Hematopoietic multipotent progenitor cell treated with erythropoietin and hydrocortisone succinate and interleukin-3 and kit ligand, for 6 days (in vitro differentiated cells): Measurements from ENCODE around the gene SEC23A.
"Not testable (repeated sequence)": the region's sequence is repeated elsewhere in the genome, so short reads cannot be mapped to it uniquely, and the experiment has no call there.

ENCODE experiments used
- DNase-seq: peaks from one replicate; pipeline ENCODE4 v3.0.0-alpha.2; 2015

SEC23A gene

GRCh38 chr14:39102969-39103957, at the start of gene SEC23A:
Gene SEC23A (minus strand): TSS chr14:39103235. CDS start chr14:39096118, 7,117 bp downstream.
- DNase-seq: peak; percentile 91

DNA sequence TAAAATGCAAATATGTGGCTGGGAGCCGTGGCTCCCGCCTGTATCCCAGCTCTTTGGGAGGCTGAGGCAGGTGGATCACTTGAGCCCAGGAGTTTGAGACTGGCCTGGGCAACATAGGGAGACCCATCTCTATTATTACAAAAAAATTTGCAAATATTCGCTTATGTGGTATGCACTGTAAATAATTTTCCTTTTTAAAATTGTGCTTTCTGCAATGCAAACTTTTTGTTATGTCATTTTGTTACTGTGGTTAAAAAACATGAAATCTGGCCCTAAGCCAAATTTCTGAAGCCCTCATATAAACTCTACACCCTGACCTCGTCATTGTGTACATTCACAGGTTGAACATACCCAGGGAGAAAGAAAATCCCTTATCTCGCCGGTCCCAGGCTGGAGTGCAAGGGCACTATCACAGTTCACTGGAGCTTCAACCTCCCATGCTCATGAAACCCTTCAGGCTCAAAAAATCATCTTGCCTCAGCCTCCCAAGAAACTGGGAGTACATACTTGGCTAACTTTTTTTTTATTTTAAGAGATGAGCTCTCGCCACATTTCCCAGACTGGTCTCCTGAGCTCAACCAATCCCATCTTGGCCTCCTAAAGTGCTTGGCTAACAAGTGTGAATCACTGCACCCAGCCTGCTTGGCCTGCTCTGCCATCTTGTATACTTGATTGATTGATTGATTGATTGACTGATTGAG, 42.4 kb upstream of the SEC23A start:
- DNase-seq: peak; percentile 97

DNA sequence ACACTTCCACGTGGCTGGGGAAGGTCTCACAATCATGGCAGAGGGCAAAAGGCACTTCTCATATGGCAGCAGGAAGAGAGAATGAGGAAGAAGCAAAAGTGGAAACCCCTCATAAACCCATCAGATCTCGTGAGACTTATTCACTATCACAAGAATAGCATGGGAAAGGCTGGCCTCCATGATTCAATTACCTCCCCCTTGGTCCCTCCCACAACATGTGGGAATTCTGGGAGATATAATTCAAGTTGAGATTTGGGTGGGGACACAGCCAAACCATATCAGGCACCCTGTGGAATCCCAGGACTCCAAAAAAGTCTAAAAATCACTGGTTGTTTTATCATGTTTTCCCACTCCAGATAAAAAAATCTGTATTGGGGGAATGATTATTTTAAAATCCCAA, 40.2 kb upstream of the SEC23A start:
- not testable (repeated sequence) for DNase-seq

DNA sequence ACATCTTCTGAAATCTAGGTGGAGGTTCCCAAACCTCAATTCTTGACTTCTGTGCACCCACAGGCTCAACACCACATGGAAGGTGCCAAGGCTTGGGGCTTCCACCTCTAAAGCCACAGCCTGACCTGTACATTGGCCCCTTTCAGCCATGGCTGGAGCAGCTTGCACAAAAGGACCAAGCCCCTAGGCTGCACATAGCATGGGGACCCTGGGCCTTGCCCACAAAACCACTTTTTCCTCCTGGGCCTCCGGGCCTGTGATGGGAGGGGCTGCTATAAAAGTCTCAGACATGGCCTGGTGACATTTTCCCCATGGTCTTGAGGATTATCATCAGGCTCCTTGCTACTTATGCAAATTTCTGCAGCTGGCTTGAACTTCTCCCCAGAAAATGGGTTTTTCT, 38.6 kb upstream of the SEC23A start:
- DNase-seq: not testable (repeated sequence)

GRCh38 chr14:39140170-39140569, 37.1 kb upstream of the SEC23A start:
- no peak for DNase-seq

DNA sequence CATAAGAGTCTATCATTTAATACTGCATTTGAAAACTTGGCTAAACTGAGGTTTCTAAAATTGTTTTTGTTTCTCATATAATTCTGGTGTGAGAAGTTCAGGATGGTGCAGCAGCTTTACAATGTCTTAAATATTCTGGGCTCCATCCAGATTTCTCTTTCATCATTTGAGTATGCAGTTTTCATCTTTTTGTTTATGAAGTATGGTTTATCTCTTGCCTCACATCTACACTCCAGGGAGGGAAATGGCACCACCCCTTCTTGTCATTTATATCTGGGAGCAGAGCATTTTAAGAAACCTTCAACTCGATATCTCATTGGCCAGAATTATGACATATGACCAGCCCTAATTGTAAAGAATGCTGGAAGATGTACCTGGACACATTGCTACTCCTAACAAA, 35.4 kb upstream of the SEC23A start:
- DNase-seq: no peak

- not testable (repeated sequence) for DNase-seq
Observed at GRCh38 chr14:39137835-39138234, 34.8 kb upstream of the SEC23A start.

DNA sequence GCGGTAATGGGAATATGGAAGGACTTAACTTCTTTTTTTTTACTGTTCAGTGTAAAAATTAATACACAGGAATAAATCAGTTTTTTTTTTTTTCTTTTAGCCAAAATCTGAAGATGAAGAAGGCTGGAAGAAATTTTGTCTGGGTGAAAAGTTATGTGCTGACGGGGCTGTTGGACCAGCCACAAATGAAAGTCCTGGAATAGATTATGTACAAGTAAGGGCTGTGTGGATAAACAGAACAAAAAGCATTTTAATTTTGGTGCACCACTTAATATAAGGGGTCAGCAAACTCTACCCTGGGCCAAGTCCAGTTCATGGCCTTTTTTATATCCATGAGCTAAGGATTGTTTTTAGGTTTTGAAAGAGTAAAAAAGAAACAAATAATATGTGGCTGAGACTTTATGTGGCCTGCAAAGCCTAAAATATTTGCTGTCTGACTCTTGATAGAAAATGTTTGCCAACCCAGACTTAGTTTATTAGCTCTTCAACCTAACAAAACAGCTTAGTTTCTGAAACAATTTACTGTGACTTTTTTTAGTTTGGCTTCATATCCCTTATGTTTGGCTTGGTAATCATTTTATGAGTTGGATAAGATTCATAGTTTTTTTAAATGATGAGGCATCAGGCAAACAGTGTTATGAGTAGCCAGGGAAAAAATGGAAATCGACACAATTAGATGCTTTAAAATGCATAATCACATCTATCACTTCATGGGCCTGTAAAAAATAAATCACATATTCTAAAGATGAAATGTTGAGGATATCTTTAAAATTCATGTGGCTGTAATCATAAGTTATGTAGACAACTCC, 19.5 kb upstream of the SEC23A start:
- no peak for DNase-seq

- peak; percentile 99 for DNase-seq
Observed at GRCh38 chr14:39114073-39114838, 11.2 kb upstream of the SEC23A start, which contains the start of gene GEMIN2. Gene GEMIN2 (plus strand): TSS chr14:39114323. CDS start chr14:39114339, 16 bp downstream.

DNA sequence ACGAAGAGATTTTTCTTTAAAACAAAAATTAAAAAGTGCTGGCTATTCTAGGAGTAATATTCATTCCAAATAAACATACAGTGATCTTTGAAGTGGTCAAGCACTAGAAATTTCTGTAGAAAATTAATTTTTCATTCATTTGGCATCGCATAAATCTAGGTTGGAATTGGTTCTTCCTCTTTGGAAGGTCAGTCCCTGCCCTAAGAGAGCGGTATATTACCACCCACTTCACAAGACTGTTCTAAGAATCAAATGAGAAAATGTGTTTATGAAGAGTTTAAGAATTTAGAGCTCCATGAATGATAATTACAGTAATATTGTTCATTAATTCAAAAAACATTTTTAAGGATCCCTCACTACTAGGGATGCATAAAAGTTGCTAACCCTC, 10.6 kb upstream of the SEC23A start:
- DNase-seq: no peak

DNA sequence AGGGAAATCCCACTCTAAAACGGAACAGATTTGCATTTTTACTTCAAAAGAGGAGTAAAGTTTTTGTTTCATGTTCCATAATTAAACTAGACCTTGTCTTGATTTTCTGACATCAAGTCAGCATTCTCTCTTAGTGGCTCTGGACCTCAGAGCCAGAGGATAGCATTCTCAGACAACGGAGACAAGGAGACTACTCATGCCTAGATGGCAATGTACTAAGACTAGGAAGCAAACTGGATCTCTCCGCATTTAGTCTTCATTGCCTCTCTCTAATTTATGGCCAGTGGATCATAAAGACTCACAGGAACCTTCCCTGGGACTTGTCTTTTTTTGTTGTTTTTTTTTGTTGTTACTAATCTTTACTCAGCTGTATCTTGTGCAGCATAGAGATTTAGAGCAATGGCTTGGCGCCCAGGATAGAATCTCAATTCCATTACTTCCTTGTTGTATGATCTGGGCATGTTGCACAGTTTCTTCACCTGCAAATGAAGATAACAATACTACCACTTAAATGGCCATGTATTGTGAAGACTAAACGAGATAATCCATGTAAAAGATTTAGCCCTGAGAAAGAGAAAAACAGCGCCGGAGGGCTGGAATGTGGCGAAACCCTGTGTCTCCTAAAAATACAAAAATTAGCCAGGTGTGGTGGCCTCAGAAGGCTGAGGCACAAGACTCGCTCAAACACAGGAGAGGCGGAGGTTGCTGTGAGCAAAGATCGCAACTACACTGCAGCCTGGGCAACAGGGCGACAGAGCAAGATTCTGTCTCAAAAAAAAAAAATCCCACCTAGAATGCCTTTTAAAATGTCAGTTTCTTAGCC, 7.1 kb upstream of the SEC23A start:
- DNase-seq: peak; percentile 18

GRCh38 chr14:39108791-39109190, 5.8 kb upstream of the SEC23A start:
- DNase-seq: no peak

DNA sequence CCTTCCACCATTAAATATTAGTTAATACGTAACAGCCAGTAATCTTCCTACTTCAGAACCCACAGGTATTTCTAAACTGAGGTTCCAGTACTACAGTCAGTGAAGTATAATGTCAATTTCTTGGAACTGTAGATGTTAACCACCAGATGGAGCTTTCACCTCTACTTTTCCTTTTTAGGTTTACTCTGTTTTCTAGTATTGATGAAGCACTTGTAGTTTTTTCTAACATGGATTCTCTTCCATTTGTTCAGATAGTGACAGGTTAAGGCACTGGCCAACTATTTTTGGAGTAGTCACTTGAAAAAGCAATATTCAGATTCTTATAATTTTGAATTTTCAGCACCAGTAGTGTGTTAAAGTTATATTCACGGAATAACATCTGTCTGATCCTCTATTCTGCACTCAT, 4.6 kb upstream of the SEC23A start:
- DNase-seq: peak; percentile 83

DNA sequence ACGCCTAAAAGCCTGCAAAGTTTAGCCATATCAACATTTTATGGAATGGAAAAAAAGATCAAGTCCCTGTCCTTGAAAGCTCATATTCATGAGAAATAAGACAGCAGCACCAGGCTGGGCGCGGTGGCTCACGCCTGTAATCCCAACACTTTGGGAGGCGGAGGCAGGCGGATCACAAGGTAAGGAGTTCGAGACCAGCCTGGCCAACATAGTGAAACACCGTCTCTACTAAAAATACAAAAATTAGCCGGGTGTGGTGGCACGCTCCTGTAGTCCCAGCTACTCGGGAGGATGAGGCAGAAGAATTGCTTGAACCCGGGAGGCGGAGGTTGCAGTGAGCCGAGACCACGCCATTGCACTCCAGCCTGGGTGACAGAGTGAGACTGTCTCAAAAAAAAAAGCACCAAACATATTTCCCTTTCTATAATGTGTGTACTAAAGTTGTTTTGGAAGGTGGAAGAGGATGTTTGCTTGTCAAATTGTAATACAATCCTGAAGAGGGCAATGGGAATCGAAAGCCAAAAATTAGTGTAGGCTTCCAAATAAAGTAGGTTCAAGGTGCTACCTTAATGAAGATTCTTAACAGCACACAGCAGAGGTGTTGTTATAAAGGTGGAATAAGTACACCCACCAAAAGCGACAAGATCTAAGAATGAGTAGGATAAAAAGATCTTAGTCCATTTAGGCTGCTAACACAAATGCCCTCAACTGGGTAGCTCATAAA, 1.2 kb upstream of the SEC23A start:
- DNase-seq: not testable (repeated sequence)

DNA sequence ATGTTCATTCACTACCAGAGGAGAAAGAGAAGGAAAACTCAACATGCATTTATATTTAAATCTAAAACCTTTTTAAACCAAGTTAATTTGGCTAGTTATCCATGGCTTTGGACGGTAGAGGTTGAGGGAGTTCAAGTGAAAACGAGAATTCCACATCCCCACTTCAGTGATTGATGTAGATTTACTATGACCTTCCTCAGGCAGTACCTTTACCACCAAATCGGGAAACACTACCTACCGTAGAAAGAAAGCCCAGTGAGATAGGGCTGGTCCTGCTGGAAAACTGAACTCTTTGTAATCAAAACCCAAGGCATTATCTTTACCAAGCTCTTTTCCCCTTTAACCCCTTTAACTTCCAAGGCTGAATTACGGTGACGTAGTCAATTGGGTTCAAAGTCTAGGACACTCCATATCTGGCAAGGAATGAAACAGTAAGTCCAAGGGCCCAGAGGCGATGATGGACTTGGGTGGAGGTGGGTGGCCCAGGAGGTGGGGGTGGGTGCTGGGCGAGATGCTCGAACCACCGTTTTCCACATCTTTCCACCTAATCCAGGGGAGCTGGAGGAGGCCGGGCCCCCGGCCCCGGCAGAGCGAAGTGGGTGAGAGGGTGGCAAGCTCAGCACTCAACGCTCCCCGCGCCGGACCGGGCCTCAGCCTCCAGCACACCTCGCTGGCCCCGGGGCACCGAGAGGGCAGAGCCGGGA, 618 bp downstream of the SEC23A start:
- peak; percentile 28 for DNase-seq

- no peak for DNase-seq
Observed at GRCh38 chr14:39099748-39100147, 3.3 kb downstream of the SEC23A start.

GRCh38 chr14:39099215-39099614, 3.8 kb downstream of the SEC23A start:
- not testable (repeated sequence) for DNase-seq

- DNase-seq: no peak
Observed at GRCh38 chr14:39097159-39097558, 5.9 kb downstream of the SEC23A start.

DNA sequence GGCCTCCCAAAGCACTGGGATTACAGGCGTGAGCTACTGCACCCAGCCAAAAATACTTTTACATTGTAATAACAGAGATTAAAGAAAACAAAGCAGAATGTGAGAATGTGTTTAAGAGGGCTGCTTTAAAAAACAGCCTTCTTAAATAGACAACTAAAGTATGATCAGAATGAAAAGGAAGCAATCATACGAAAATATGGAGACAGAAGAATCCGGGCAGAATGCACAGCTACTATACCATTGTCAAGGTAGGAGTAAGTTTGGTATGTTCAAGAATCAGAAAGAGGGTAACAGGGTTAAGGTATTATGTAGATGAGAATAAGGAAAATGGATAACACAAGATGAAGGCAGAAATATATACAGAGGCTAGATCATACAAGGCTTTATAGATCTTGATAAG, 8.5 kb downstream of the SEC23A start:
- DNase-seq: no peak

- no peak for DNase-seq
Observed at GRCh38 chr14:39091716-39092115, 11.3 kb downstream of the SEC23A start.
